ELR (cell line): Measurements from ENCODE around the gene SRPRA.

Experiments used
- DNase-seq: peaks from one replicate; pipeline ENCODE4 v3.0.0-alpha.2; 2015; ENCODE audit warnings: low read depth

Gene SRPRA

GRCh38 chr11:126231725-126232459 is 36.8 kb downstream of the SRPRA start:
- DNase-seq, result no peak

- DNase-seq, result no peak
These were observed 38.7 kb downstream of the SRPRA start for GRCh38 chr11:126229858-126230540.

GRCh38 chr11:126226334-126227084 is 42.2 kb downstream of the SRPRA start:
- DNase-seq, result no peak

GRCh38 chr11:126225295-126225665 is 43.4 kb downstream of the SRPRA start:
- DNase-seq, result no peak

- no peak for DNase-seq
These were observed 43.9 kb downstream of the SRPRA start for GRCh38 chr11:126224647-126225294.

GRCh38 chr11:126219547-126219946 is 49.1 kb downstream of the SRPRA start:
- no peak for DNase-seq

- DNase-seq, result no peak
These were observed 51.2 kb downstream of the SRPRA start for GRCh38 chr11:126217491-126217890.

GRCh38 chr11:126216526-126217305 is 52.0 kb downstream of the SRPRA start:
- DNase-seq, result no peak

GRCh38 chr11:126214841-126215240 is 53.9 kb downstream of the SRPRA start:
- DNase-seq, result no peak

- DNase-seq, result no peak
These were observed 54.3 kb downstream of the SRPRA start for GRCh38 chr11:126214441-126214840.
